ENCODE data around the gene NR2F6. TPM values are rescaled to one million over a fixed set of nuclear protein-coding genes. Genes with fewer than 3 reads are reported as not detected.

NR2F6 gene
- total and polyA plus RNA-seq, 2 of the 4 experiments (the other 2 are of a cell fraction), result 8.4 to 20.5 TPM

DNA sequence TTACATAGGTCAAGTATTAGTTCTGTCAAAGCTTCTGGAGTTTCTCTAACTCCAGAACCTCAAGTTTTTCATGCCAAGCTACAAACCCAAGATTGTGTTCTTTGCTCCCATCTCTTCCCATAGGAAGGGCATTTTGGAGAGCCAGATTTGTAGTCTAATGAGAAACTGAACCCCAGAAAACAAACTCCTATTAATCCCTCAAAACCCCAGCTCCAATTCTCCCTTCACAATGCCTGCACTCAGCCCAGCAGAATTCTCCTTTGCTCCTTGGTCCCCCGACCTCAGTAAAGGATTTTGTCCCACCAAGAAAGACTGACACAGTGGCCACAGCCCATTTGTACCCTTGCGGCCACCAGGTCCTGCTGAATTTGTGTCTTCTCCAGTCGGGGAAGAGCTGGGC, 10.4 kb upstream of the NR2F6 start:
- TF ChIP-seq SMC3 (IDR thresholded peaks at IDR 0.05; ENCODE audit: low read depth, low read length) (no peak), NFE2L2 (IDR thresholded peaks at IDR 0.05; ENCODE audit: low read depth, low read length) (no peak), RCOR1 (IDR thresholded peaks at IDR 0.05; ENCODE audit: insufficient replicate concordance, low read length) (no peak), MAFK (IDR thresholded peaks at IDR 0.05; ENCODE audit: low read depth, low read length) (no peak), POLR2A (IDR thresholded peaks at IDR 0.05; ENCODE audit: low read depth, low read length) (no peak), CEBPB (IDR thresholded peaks at IDR 0.05; ENCODE audit: low read depth, low read length) (no peak), MAZ (IDR thresholded peaks at IDR 0.05; ENCODE audit: borderline replicate concordance, low read depth, low read length) (no peak), FOS (IDR thresholded peaks at IDR 0.05; ENCODE audit: low read depth, low read length) (no peak), MXI1 (IDR thresholded peaks at IDR 0.05; ENCODE audit: borderline replicate concordance, low read depth, low read length) (no peak), RAD21 (IDR thresholded peaks at IDR 0.05; ENCODE audit: low read length) (no peak), CHD1 (IDR thresholded peaks at IDR 0.05; ENCODE audit: low read depth, low read length) (no peak), CTCF (conservative IDR thresholded peaks at IDR 0.05; ENCODE audit: low read depth, low read length) (no peak)
- TF ChIP-seq, protein P1, sequence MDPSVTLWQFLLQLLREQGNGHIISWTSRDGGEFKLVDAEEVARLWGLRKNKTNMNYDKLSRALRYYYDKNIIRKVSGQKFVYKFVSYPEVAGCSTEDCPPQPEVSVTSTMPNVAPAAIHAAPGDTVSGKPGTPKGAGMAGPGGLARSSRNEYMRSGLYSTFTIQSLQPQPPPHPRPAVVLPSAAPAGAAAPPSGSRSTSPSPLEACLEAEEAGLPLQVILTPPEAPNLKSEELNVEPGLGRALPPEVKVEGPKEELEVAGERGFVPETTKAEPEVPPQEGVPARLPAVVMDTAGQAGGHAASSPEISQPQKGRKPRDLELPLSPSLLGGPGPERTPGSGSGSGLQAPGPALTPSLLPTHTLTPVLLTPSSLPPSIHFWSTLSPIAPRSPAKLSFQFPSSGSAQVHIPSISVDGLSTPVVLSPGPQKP (IDR thresholded peaks at IDR 0.05; ENCODE audit: borderline replicate concordance, low read depth, low read length), result no peak
- Histone ChIP-seq H3K4me2 (ENCODE audit: low read depth, low read length) (no peak overlapping the region), H2BK15ac (ENCODE audit: low read depth, low read length) (no peak overlapping the region), H2BK120ac (ENCODE audit: low read depth, low read length) (no peak overlapping the region), H3K27ac (ENCODE audit: insufficient read depth, low read length) (no peak overlapping the region), H2BK5ac (ENCODE audit: low read depth, low read length, poor library complexity, severe bottlenecking) (no peak overlapping the region), H3K14ac (replicated peaks; ENCODE audit: low read depth, low read length) (no peak overlapping the region), H2AFZ (replicated peaks; ENCODE audit: low read length, poor library complexity) (no peak overlapping the region), H3K36me3 (ENCODE audit: control insufficient read depth, insufficient read depth, low read length) (no peaks in the 10 kb centered on the region), H3K4me1 (ENCODE audit: control insufficient read depth, insufficient read depth, low read length) (no peaks in the 10 kb centered on the region), H2AK9ac (replicated peaks; ENCODE audit: low read depth, low read length, poor library complexity) (no peak overlapping the region), H2AK5ac (ENCODE audit: low read depth, low read length) (no peak overlapping the region), H3K27me3 (ENCODE audit: control insufficient read depth, insufficient read depth, low read length) (no peaks in the 10 kb centered on the region; the same call in 1 of the 2 replicates), H3K9me1 (ENCODE audit: insufficient read depth, low read length) (peaks cover 4% of the 10 kb centered on the region), H3K4ac (ENCODE audit: low read depth, low read length) (no peak overlapping the region), H3K23ac (ENCODE audit: low read depth, low read length) (no peak overlapping the region), H3K18ac (ENCODE audit: low read depth, low read length) (no peak overlapping the region), H4K8ac (ENCODE audit: low read depth in 2 of 2, low read length in 2 of 2) (no peak overlapping the region), H3K9ac (ENCODE audit: low read depth, low read length) (no peak overlapping the region), H4K5ac (ENCODE audit: low read depth, low read length) (no peak overlapping the region), H3K56ac (ENCODE audit: extremely low read depth, insufficient read depth, low read length) (no peak overlapping the region), H3K4me3 (ENCODE audit: insufficient read depth, low read depth, low read length) (no peak overlapping the region), H3K9me3 (ENCODE audit: control insufficient read depth, insufficient read depth, low read length) (peaks cover 10% of the 10 kb centered on the region), H4K91ac (ENCODE audit: insufficient read depth, low read depth, low read length) (no peak overlapping the region), H3K79me1 (ENCODE audit: low read depth in 1 of 2, low read length in 2 of 2) (no peaks in the 10 kb centered on the region; a peak in 1 of 4 replicates), H2BK20ac (ENCODE audit: low read depth, low read length) (no peak overlapping the region), H4K20me1 (ENCODE audit: insufficient read depth, low read length) (0 out of 2 replicates have a peak, but pooled peaks cover 4% of the 10 kb centered on the region)
- dilution Hi-C loops (cut with HindIII; ENCODE audit: low sequenced_read_pairs, unreplicated experiment), result no loop called here
- intact Hi-C loops (cut with micrococcal nuclease), result no loop called here
- DNase-seq, result no peak
- no peak for ATAC-seq (ENCODE audit: low read depth)
- BruUV-seq (replicated peaks), result no TSS peak
- ChIA-PET CTCF (interaction anchor here (0.5 kb wide), 1 partner anchor 106 kb away, joined by 5 read pairs; no protein-coding TSS in a partner anchor), POLR2A (ENCODE audit: unreplicated experiment) (no interaction called here)
- 69% methylated on average over 3 of the region's 3 CpGs; no CpG with 5 or more reads in 1 of the 2 experiments for WGBS, 2 experiments (ENCODE audit: extremely low coverage in 2 of 2, insufficient read length in 1 of 2)
- in situ Hi-C loops (cut with MboI; ENCODE audit: low sequenced_read_pairs), result no loop called here

All from IMR-90 (cell line).